Left renal pelvis (tissue), 4 donors: Measurements from ENCODE around the gene TNS4. TPM values are rescaled to one million over a fixed set of nuclear protein-coding genes. Genes with fewer than 3 reads are reported as not detected.

Experiments
- DNase-seq, 4 donors: peaks; one replicate each; pipeline ENCODE4 v3.0.0-alpha.2; 2013; ENCODE audit warnings: low read depth in 4 of 4, low spot score in 3 of 4
- polyA plus RNA-seq, 4 donors: library from polyadenylated mRNA; unstranded; fragments of 120-200 nt; gene quantifications; one replicate each; pipeline ENCODE4 v1.2.1, GENCODE V29; 2013; ENCODE audit not compliant: insufficient read length in 4 of 4

TNS4 gene
- polyA plus RNA-seq, 4 donors, result 0.06 to 0.26 (median 0.19) TPM

GRCh38 chr17:40495140-40495539, 6.3 kb downstream of the TNS4 start:
- no peak for DNase-seq

GRCh38 chr17:40493697-40494096, 7.7 kb downstream of the TNS4 start:
- no peak for DNase-seq

DNA sequence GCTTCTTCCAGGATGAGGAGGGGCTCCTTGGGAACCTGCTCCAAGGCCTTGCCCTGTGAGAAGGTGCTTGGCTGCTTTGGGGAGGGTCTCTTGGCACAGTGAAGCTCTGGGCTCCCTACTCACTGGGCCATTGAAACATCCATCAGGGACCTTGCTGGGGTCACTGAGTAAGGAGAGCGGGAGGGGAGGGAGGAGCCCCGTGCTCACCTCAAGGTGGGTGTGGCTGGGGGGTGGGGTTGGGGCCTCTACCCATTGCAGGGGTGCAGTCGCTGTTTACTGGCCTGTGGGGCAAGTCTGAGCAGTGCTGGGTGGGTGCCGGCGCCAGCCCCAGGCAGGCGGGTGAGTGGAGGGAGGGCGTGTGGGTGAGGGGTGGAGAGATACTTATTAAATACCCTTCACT, 9.9 kb downstream of the TNS4 start:
- no peak for DNase-seq

DNA sequence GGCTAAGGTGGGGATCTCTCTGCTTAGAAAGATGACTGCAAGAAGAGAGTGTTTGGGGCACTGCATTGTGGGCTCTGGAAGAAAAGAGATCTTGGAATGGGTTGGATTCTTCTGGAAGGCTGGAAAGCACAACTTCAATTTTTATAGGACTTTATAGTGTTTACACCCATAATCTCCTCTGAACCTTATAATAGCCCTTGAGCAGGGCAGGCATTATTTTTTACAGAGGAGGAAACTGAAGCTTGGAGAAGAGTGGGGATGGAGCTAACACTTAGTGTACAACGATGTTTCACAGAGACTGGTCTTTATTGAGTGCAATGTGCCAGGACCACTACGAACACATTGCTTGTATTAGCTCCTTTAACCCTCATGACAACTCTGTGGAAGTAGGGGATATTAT, 10.4 kb downstream of the TNS4 start:
- DNase-seq, result no peak

DNA sequence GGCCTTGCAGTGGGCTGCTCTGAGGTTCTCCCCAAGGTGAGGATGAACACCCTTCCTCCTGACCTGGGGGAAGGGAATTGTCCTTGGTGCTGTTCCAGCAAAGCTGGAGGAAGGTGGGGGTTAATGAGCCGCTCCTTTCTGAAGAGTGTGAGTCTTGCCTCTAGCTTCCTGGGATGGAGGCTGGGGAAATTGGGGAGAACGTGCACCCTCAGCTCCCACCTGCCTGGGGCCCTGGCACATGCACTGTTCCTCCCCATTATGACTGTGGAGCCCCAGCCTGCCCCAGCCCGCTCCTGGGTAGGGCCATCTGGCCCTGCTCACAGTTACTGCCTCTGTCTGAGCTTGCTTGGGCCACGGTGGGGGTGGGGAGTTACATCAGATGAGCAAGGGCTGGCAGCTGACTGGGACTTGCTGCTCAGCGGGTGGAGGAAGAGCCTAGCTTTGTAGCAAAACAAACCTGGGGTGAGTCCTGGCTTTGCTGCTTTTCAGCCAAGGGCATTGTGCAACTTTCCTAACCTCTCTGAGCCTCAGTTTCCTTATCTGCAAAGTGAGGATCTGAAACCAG, 11.1 kb downstream of the TNS4 start:
- no peak for DNase-seq

GRCh38 chr17:40487371-40488020, 13.9 kb downstream of the TNS4 start:
- no peak for DNase-seq

- no peak for DNase-seq
Observed at GRCh38 chr17:40486522-40487370, 14.7 kb downstream of the TNS4 start.

GRCh38 chr17:40485851-40486521, 15.4 kb downstream of the TNS4 start:
- DNase-seq, result no peak

DNA sequence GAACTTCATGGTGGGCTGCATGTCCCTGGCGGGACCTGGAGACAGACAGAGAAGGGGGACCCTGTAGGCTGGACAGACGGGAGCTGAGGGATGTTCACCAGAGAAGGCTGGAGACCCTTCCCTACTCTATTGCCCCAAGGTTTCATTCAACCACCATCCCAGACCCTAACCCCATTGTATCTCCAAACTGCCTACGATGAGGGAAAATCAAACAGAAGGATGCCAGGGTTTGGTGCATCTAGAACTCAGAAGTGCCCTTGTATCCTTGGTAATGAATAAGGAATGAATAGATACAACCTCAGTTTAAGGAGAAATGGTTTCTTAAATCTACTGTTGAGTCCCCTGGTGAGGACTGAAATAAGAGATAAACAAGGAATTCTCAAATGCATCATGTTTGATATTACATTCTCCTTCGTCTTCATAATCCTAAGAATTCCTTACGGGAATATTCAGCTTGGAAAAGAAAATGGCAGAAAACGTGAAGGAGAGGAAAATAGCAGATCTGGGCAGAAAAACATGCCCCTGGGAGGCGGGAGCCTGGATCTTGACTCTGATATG, 16.4 kb downstream of the TNS4 start:
- DNase-seq, result no peak

- DNase-seq, result no peak
Observed at GRCh38 chr17:40484285-40484972, 17.0 kb downstream of the TNS4 start.

DNA sequence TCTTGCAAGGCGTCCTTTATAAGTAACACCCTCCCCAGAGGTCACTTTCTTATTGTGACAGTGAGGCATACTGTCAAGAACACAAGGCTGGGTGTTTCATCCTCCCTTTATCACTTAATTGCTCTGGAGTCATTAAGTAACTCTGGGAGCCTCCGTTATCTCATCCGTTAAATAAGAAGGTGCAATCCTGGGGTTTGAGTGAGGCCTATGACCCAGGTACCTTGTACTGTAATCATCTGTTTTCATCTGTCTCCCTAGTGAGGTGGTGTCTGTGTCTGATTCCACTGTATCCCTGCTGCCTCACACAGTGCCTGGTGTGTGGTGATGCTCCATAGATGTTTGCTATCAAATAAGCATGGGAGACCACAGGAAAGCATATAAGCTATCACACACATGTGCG, 17.7 kb downstream of the TNS4 start:
- no peak for DNase-seq

DNA sequence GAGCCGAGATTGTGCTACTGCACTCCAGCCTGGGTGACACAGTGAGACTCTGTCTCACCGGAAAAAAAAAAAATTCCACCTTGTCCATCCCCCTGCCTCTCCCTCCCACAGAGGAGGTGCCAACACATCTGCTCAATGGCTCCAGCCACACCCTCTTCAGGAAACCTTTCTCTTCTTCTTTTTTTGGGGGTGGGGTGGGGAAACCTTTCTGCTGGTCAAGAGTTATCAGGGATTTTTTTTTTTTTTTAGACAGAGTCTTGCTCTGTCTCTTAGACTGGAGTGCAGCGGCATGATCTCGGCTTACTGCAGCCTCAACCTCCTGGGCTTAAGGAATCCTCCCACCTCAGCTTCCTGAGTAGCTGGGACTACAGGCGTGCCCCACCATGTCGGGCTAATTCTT, 18.7 kb downstream of the TNS4 start:
- DNase-seq, result no peak

GRCh38 chr17:40481106-40481505, 20.3 kb downstream of the TNS4 start:
- no peak for DNase-seq

DNA sequence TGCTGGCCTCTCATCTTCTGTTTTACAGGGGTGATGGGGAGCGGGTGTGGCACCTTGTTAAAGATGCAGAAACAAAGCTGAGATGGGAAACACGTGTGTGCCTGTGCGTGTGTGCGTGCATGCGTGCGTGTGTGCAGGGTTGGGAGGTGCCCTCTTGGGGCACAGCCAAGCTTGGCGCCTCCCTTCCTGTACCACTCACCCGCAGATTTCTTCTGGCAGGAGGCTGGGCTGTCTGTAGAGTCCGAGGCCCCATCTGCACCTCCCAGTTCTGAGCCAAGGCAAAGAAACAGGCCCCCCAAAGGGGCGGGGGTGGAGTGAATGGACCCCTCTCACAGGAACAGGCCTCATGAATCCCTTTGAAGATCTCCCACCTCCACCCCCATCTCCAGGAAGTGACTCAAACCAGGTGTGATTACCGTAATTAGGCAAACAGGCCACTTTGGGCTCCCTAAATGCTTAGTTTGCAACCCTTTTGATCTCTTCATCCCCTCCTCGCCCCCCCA, 20.9 kb downstream of the TNS4 start:
- no peak for DNase-seq

- DNase-seq, result no peak
Observed at GRCh38 chr17:40479754-40480480, 21.5 kb downstream of the TNS4 start.

DNA sequence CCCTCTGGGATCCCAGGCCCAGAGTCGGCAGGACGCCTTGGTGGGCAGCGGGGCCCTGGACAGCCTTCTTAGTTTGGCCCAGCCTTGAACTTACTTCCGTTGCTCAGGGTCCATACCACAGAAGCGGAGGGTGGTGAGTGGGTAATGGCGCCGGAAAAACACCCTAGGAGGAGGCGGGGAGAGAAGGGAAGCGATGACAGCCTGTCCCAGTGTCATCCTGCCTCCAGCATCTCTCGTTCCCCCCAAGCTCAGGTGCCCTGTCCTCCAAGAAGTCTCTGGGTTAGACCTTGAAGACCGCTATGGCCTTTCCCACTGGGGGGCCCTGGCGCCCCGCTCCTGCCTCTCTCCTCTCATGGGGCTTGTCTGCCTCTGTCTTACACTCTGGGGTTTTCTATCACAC, 22.9 kb downstream of the TNS4 start:
- no peak for DNase-seq

GRCh38 chr17:40477796-40478195, 23.6 kb downstream of the TNS4 start:
- DNase-seq, result no peak

DNA sequence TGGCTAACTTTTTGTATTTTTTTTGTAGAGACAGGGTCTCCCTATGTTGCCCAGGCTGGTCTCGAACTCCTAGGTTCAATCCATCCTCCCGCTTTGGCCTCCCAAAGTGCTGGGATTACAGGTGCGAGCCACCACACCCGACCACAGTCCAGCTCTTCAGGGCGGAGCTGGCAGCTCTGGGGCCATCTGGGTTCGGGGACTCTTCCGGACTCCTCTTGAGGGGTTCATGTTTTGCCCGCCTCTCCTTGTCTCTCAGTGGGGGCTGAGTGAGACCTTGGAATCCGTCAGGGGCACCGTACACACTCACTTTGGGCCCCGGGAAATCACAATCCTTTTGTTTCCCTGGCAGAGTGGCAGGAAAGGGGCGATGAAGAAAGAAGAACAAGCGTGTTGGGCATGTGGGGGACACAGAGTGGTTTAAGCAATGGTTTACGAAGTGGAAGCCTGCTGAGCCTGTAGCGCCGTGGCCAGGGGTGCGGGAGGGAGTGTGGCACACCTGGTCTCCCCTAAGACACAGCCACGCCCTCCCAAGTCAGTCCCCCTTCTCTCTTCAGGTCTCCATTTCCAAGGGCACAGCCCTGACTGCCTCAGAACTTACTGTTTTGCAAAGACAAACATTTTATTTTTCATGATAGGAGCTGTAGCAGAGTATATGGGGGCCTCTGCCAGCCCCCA, 26.1 kb downstream of the TNS4 start:
- DNase-seq, result no peak

DNA sequence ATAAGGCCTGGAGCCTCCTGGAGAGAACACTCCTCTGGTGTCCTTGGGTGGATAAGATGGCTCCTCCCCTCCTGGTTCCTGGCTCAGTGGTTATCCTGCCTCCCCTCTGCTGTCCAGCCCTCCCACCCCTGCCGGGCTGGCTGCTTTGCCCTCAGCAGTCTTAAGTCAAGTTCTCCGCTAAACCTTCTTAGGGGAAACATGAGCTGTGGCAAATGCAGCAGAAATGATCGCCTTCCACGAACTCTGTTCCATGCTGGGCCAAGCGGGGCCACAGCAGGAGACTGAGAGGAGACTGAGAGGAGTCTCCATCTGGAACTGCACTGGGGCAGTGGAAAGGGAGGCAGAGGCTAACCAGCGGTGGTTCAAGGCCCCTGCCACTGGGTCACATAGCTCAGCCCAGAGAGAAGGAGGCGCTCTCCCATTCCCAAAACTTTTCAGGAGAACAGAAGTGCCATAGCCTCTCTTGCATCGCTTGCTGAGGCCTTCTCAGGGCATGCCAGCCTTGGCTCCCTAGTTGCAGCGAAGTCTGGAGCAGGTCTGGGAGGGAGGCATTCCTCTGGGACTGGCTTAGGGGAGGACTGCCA, 26.9 kb downstream of the TNS4 start:
- no peak for DNase-seq
